IPS DF 4.7 (cell line): ENCODE results near the gene CHD9.
"Not testable (repeated sequence)": the region's sequence is repeated elsewhere in the genome, so short reads cannot be mapped to it uniquely, and the experiment has no call there.

ENCODE experiments used
- DNase-seq: peaks from one replicate; pipeline ENCODE4 v3.0.0-alpha.2; 2013; ENCODE audit warnings: low spot score; ENCODE audit errors: extremely low read depth

The CHD9 gene

GRCh38 chr16:53054670-53055485, at the start of gene CHD9:
Gene CHD9 (plus strand): TSS chr16:53054991. CDS start chr16:53156090, 101,099 bp downstream.
- DNase-seq = no peak

DNA sequence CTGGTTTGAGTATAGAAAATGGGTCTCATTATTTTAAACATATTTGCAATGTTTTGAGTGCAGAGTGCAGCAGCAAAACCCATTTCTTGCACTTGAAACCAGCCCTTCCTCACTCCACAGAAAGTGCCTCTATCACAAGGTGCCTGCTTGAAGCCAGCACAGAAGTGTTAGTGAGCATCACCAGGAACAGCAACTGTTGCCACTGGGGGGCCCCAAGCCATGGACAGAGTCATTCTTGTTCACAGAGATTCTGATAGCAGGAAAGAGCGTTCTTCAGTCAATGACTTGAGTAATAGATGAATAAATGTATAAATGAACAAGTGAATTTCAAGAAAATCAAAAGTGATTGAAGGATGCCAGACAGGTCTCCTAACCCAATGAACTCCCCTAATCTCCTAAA, 47.7 kb upstream of the CHD9 start:
- no peak for DNase-seq

DNA sequence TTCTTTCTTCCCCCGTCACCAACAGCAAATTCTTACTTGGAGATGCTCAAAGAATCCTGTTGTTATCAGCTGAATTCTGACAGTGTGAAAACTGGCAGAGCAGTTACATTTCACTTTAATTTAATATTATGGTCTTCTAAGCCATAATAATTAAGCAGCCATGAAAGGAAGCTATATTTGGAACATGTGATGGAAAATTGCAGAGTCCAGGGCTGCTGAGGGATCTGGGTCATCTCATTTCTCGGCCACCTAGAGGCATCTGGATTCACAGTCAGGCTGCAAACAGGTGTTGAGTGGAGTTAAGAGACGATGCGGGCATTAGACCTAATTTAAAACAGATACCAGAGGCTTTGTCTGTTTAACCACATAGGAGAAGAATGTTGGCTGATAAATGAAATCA, 40.5 kb upstream of the CHD9 start:
- no peak for DNase-seq

GRCh38 chr16:53018834-53019416, 35.9 kb upstream of the CHD9 start:
- no peak for DNase-seq

DNA sequence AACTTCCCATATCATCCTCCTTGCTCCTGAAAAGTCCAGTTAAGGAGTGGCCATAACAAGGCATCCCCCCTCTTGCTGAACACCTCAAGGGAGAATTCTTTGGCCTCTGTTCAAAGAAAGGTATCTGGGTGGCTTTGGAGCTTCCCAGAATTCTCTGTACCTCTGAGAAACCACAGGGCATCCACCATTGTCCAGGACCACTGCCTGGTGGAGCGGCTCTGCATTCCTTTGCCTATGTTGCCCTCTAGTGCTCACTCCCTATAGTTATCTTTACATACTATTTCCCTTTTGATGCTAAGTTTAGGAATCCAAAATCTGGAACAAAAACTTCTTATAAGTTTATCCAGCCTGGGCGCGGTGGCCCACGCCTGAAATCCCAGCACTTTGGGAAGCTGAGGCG, 32.4 kb upstream of the CHD9 start:
- no peak for DNase-seq

DNA sequence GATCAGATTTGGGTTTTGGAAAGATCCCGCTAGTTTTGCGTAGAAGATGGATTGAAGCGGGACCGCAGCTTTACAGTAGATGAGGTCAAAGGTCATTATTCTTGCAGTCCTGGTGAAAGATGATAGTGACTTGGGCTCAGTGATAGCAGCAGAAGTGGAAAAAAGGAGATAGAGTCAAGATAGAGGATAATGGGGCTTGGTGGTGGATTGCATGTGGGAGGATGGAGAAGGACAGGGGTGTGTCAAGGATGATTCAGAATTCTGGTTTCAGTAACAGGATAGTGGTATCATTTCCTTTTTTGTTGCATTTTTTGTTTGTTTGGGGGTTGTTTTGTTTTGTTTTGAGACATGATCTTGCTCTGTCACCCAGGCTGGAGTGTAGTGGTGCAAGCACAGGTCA, 30.7 kb upstream of the CHD9 start:
- no peak for DNase-seq

- DNase-seq = no peak
These were observed 24.8 kb upstream of the CHD9 start for GRCh38 chr16:53029971-53030370.

- DNase-seq = no peak
These were observed 23.4 kb upstream of the CHD9 start for GRCh38 chr16:53031323-53031942.

DNA sequence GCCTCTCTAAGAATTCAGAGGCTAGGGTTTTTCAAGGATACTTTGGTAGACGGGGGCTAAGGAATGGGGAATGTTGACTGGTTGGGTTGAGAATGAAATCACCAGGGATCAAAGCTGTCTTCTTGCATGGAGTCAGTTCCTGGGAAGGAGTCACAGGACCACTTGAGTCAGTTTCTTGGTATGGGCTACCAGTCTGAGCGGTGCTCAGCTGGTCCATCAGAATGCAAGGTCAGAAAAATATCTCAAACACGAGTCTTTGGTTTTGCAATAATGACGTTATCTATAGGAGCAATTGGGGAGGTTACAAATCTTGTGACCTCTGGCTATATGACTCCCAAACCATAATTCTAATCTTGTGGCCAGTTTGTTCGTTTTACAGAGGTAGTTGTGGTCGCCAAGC, 20.5 kb upstream of the CHD9 start:
- no peak for DNase-seq

DNA sequence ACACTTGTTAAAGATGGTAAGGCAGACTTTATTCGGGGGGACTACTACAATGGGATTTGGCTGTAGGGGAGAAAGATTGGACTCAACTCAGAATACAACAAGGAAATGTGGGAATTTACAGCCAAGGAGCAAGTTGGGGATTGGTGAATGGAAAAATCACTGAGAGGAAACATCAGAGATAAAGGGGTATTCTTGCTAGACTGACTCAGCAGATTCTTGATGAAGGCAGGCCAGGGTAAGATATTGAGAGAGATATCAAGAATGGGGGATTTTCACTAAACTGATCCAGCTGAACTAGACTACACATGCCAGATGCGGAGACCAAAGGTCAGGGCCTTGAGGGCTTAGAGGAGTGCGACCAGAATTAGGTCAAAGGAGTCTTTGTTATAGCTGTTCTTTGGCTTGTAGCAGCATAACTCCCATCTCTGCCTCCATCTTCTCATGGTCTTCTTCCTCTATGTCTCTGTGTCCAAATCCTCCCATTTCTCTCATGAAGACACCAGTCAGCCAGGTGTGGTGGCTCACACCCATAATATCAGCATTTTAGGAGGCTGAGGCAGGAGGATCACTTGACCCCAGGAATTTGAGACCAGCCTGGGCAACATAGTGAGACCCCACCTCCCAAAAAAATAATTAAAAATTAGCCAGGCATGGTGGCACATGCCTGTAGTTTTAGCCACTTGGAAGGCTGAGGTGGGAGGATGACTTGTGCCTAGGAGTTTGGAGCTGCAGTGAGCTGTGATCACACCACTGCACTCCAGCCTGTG, 19.4 kb upstream of the CHD9 start:
- no peak for DNase-seq

- no peak for DNase-seq
These were observed 18.7 kb upstream of the CHD9 start for GRCh38 chr16:53036066-53036465.

DNA sequence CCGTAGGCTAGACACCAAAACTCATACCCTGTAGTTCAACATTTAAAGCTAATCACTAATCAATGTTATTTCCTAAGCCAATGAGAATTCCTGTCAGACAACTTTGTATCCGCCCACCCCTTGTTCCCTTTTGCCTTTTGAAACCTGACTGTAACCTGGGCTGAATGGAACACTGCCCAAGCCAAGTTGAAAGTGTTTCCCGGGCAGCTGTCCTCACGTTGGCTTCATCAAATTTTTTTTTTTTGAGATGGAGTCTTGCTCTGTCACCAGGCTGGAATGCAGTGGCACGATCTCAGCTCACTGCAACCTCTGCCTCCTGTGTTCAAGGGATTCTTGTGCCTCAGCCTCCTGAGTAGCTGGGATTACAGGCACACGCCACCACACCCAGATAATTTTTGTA, 18.1 kb upstream of the CHD9 start:
- not testable (repeated sequence) for DNase-seq

- DNase-seq = no peak
These were observed 14.0 kb upstream of the CHD9 start for GRCh38 chr16:53040788-53041187.

DNA sequence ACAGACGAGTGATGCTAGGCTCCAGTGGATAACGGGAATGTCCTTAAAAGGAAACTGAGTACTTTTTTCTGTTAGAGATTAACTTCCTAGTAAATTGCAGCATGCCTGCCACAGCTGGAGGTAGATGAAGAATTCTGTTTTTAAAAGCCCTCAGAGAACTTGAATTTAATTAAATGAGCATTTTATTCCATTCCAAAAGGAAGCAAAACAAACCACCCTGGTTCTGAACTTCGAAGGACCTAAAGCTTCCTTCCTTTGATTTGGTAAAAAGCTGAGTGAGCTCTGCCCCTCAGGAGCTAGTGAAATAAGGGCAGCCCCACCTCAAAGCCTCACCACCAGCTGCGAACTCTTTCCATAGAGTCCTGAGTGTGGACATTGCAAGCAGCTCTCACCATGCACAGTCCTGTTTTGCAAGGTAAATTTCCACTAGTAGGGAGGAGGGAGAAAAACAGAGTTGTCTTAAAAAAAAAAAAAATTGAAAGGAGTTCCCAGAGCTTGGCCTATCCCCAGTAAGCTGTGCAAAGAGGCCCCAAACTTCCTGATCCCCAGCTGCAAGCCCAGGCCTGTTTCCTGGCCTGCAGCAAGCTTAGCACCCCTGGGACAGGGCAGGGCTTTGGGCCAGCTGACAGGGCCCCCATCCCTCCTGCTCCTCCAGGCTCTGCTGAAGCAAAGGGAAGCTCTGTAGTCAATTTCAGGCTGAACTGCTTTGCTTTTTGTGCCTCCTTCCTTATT, 13.3 kb upstream of the CHD9 start:
- DNase-seq = no peak

- DNase-seq = no peak
These were observed 12.5 kb upstream of the CHD9 start for GRCh38 chr16:53042235-53042701.

GRCh38 chr16:53043428-53043831, 11.4 kb upstream of the CHD9 start:
- no peak for DNase-seq

GRCh38 chr16:53043986-53044601, 10.7 kb upstream of the CHD9 start:
- DNase-seq = peak; percentile 71

GRCh38 chr16:53045341-53046220, 9.2 kb upstream of the CHD9 start:
- DNase-seq = no peak

DNA sequence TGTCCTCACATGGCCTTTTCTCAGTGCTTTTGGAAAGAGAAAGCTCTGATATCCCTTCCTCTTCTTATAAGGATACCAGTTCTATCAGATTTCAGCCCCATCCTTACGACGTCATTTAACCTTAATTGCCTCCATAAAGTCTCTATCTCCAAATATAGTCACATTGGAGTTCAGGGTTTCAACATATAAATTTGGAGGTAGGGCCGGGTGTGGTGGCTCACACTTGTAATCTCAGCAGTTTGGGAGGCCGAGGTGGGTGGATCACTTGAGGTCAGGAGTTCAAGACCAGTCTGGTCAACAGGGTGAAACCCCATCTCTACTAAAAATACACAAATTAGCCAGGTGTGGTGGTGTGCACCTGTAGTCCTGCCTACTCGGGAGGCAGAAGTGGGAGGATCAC, 7.3 kb upstream of the CHD9 start:
- DNase-seq = not testable (repeated sequence)
